Measurements from ENCODE around the gene ZNF134. TPM values are rescaled to one million over a fixed set of nuclear protein-coding genes. Genes with fewer than 3 reads are reported as not detected.

The ZNF134 gene
- polyA plus RNA-seq, 3 donors, result 2.2 to 5.4 (median 3.3) TPM

DNA sequence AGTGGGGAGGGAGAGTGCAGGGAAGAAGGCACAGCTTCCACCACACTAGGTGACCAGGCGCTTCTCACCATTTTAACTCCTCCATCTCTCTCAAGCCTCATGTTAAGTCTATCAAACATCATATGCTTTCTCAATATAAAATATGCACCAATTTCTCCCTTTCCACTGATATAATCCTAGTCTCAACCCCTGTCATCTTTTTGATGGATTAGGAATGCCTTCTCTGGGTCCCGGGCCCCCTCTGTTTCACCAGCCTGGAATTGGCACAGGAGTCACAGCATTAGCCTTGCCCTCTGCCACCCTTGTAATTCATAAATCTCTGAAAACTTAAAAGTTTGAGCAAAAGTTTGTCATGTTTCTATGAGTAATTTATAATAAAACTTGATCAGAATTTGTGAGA, 54.6 kb downstream of the ZNF134 start, which contains the start of gene ZSCAN4:
Gene ZSCAN4, plus strand, starts transcription at position 301 of the 400 bp plus-strand sequence. CDS start 7,211 bp downstream, outside the sequence.
- H3K27ac ChIP-seq (ENCODE audit: low read depth in 1 of 2, low read length in 2 of 2), result no peak within 1 kb of the TSS
- DNase-seq, result no peak
- no peaks in the 10 kb centered on the region for H3K36me3 Mint-ChIP-seq
- intact Hi-C loops (cut with micrococcal nuclease), result no loop called here
- H3K79me2 ChIP-seq (ENCODE audit: insufficient read depth, low read length), result no peaks in the 10 kb centered on the region
- no peak within 1 kb of the TSS for H2AFZ ChIP-seq (ENCODE audit: insufficient read depth, low read depth, low read length, poor library complexity, severe bottlenecking)
- TF ChIP-seq, protein P1, sequence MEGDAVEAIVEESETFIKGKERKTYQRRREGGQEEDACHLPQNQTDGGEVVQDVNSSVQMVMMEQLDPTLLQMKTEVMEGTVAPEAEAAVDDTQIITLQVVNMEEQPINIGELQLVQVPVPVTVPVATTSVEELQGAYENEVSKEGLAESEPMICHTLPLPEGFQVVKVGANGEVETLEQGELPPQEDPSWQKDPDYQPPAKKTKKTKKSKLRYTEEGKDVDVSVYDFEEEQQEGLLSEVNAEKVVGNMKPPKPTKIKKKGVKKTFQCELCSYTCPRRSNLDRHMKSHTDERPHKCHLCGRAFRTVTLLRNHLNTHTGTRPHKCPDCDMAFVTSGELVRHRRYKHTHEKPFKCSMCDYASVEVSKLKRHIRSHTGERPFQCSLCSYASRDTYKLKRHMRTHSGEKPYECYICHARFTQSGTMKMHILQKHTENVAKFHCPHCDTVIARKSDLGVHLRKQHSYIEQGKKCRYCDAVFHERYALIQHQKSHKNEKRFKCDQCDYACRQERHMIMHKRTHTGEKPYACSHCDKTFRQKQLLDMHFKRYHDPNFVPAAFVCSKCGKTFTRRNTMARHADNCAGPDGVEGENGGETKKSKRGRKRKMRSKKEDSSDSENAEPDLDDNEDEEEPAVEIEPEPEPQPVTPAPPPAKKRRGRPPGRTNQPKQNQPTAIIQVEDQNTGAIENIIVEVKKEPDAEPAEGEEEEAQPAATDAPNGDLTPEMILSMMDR (IDR thresholded peaks at IDR 0.05), result no peak
- no peak within 1 kb of the TSS for H3K9ac ChIP-seq (ENCODE audit: insufficient read depth, low read length, poor library complexity, severe bottlenecking)
- peaks cover 0 to 7% of the 10 kb centered on the region in 2 donors for H3K4me1 ChIP-seq (ENCODE audit: control insufficient read depth in 1 of 2, insufficient read depth in 2 of 2, low read length in 2 of 2)
- H3K9me3 ChIP-seq (replicated peaks in 1 of 2; ENCODE audit: control insufficient read depth in 1 of 2, insufficient read depth in 1 of 2, low read length in 2 of 2), result peaks cover 16 to 25% of the 10 kb centered on the region in 2 donors
- peaks cover 26 to 35% (median 34%) of the 10 kb centered on the region in 3 donors for H3K27me3 Mint-ChIP-seq (ENCODE audit: low read depth in 3 of 3)
- no CpG with 5 or more reads among the region's 2 CpGs for WGBS (ENCODE audit: insufficient coverage)
- H3K36me3 ChIP-seq (replicated peaks in 1 of 2; ENCODE audit: control insufficient read depth in 1 of 2, insufficient read depth in 2 of 2, low read length in 2 of 2), result no peaks in the 10 kb centered on the region
- no peak within 1 kb of the TSS for H3K4me3 ChIP-seq (replicated peaks in 1 of 3; ENCODE audit: low read depth in 2 of 3, low read length in 3 of 3)
- peaks cover 4 to 41% (median 27%) of the 10 kb centered on the region in 7 donors for H3K9me3 Mint-ChIP-seq
- H3K27me3 ChIP-seq (ENCODE audit: control insufficient read depth in 2 of 2, insufficient read depth in 2 of 2, low read length in 2 of 2), result peaks cover 12 to 24% of the 10 kb centered on the region in 2 donors
- peaks cover 11% of the 10 kb centered on the region for H3K4me1 Mint-ChIP-seq
- no peak within 1 kb of the TSS for H3K4me2 ChIP-seq (replicated peaks; ENCODE audit: extremely low read depth, low read length, poor library complexity, severe bottlenecking)
- H3K4me3 Mint-ChIP-seq, result no peak within 1 kb of the TSS
- no peaks in the 10 kb centered on the region for H4K20me1 ChIP-seq (ENCODE audit: insufficient read depth, low read length)
- peak within 1 kb of the TSS in 1 of 7 donors; percentile 61 for H3K27ac Mint-ChIP-seq

DNA sequence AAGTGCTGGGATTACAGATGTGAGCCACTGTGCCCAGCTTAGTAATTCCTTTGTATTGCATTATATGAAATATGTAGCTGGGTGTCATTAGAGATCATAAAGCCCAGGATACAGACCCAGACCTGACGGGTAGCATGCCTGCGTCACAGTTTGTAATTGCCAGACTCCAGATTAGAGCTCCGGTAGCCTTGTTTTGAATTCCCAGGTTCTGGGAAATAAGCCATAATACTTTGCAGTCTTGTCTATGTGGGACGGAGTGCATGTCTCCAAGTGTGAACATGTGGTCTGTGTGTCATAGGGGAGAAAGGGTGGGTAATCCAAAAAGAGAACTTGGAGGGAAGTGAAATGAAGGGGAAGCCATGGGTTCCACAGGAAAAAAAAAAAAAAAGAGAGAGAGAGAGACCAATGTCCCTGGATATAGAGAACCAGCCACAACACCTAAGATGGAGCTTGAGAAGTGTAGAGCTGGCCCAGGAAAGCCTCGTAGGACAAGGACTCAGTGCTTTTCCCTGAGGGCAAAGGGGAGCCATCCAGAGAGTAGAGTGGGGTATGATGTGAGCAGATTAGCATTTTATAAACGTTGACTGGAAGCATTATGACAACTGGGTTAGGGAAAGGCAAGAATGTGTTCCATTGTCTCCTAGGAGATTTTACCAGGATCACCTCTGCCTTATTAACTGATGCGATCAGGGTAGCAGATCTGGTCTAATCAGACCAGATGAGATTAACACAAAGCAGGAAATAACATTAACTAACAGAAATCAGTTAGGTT, 57.3 kb downstream of the ZNF134 start:
- Histone ChIP-seq H3K27me3 (ENCODE audit: control insufficient read depth in 2 of 2, insufficient read depth in 2 of 2, low read length in 2 of 2) (no peaks in the 10 kb centered on the region), H3K36me3 (replicated peaks in 1 of 2; ENCODE audit: control insufficient read depth in 1 of 2, insufficient read depth in 2 of 2, low read length in 2 of 2) (no peaks in the 10 kb centered on the region), H4K20me1 (ENCODE audit: insufficient read depth, low read length) (no peaks in the 10 kb centered on the region), H3K9me3 (replicated peaks in 1 of 2; ENCODE audit: control insufficient read depth in 1 of 2, insufficient read depth in 1 of 2, low read length in 2 of 2) (peaks cover 10 to 33% of the 10 kb centered on the region in 2 donors), H3K4me1 (ENCODE audit: control insufficient read depth in 1 of 2, insufficient read depth in 2 of 2, low read length in 2 of 2) (no peaks in the 10 kb centered on the region), H3K4me2 (replicated peaks; ENCODE audit: extremely low read depth, low read length, poor library complexity, severe bottlenecking) (no peak overlapping the region), H3K79me2 (ENCODE audit: insufficient read depth, low read length) (no peaks in the 10 kb centered on the region), H3K4me3 (replicated peaks in 1 of 3; ENCODE audit: low read depth in 2 of 3, low read length in 3 of 3) (no peak overlapping the region), H3K9ac (ENCODE audit: insufficient read depth, low read length, poor library complexity, severe bottlenecking) (no peak overlapping the region), H3K27ac (ENCODE audit: low read depth in 1 of 2, low read length in 2 of 2) (no peak overlapping the region), H2AFZ (ENCODE audit: insufficient read depth, low read depth, low read length, poor library complexity, severe bottlenecking) (no peak overlapping the region)
- 81% methylated on average over 5 of the region's 7 CpGs for WGBS (ENCODE audit: insufficient coverage)
- no peaks in the 10 kb centered on the region for H3K4me1 Mint-ChIP-seq
- H3K9me3 Mint-ChIP-seq, result peaks cover 5 to 46% (median 26%) of the 10 kb centered on the region in 7 donors
- no peak for DNase-seq
- H3K36me3 Mint-ChIP-seq, result no peaks in the 10 kb centered on the region
- H3K27ac Mint-ChIP-seq, result no peak overlapping the region
- peaks cover 8 to 14% (median 13%) of the 10 kb centered on the region in 3 donors for H3K27me3 Mint-ChIP-seq (ENCODE audit: low read depth in 3 of 3)
- no peak overlapping the region for H3K4me3 Mint-ChIP-seq
- intact Hi-C loops (cut with micrococcal nuclease), result no loop called here
- TF ChIP-seq, protein P1 (IDR thresholded peaks at IDR 0.05), result no peak

All from CD14-positive monocyte (primary cell).